Mucosa of stomach (tissue), 1 donor: ENCODE results near the gene EPHB1.

Source experiments
- H3K27me3 ChIP-seq: one replicate; pipeline ENCODE4 v1.7.0; 2013; ENCODE audit warnings: mild to moderate bottlenecking, low read length; ENCODE audit not compliant: control insufficient read depth, insufficient read depth
- H3K36me3 ChIP-seq: one replicate; pipeline ENCODE4 v1.7.0; 2013; ENCODE audit warnings: low read length; ENCODE audit not compliant: control insufficient read depth, insufficient read depth
- H3K4me1 ChIP-seq: one replicate; pipeline ENCODE4 v1.7.0; 2013; ENCODE audit warnings: mild to moderate bottlenecking, low read length; ENCODE audit not compliant: control insufficient read depth, insufficient read depth
- H3K4me3 ChIP-seq: one replicate; pipeline ENCODE4 v1.7.0; 2013; ENCODE audit warnings: low read length
- H3K9ac ChIP-seq: one replicate; pipeline ENCODE4 v1.7.0; 2013; ENCODE audit warnings: mild to moderate bottlenecking, low read length, moderate library complexity
- H3K9me3 ChIP-seq: one replicate; pipeline ENCODE4 v1.7.0; 2013; ENCODE audit warnings: mild to moderate bottlenecking, low read length, moderate library complexity; ENCODE audit not compliant: control insufficient read depth
- donor health status: Pancreatic carcinoma.

EPHB1 gene

GRCh38 chr3:135131290-135131689 lies 336.2 kb downstream of the EPHB1 start:
- H3K4me3 ChIP-seq, result no peak overlapping the region
- no peaks in the 10 kb centered on the region for H3K36me3 ChIP-seq
- H3K4me1 ChIP-seq, result no peaks in the 10 kb centered on the region
- no peaks in the 10 kb centered on the region for H3K27me3 ChIP-seq
- H3K9me3 ChIP-seq, result no peaks in the 10 kb centered on the region
- H3K9ac ChIP-seq, result no peak overlapping the region

DNA sequence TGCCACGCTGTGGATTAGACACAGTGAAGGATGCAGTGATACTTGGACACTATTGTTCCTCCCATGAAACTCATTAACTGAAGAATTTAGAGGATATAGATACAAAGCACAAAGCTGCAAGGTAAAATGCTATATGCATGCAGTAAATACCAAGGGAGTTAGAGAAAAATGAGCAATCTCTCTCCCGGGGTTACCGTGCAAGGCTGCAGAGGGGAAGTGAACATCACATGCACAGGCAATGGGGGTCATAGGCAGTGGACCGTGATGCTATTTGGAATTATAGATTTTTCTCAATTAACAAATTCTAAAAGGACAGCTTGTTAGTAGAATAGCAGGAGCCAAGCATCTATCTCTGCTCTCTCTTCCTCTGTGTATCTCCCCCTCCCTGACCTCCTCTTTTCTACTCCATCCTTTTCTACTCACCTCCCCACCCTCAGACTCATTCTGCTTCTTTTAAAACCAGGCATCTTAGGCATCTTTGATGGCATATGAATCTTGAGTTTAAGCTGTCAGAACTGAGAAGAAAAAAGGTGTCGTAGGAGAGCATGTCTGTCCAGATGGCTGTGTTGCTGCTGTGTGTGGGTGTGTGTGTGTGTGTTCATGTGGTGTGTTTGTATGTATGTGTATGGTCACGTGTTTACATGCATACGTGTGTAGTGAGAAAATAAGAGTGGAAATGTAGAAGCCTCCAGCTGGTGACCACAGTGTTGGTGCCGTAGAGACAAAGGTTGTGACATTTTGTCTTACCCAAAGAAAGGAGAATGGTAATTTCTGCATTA lies 339.0 kb downstream of the EPHB1 start:
- Histone ChIP-seq H3K4me1 (no peaks in the 10 kb centered on the region), H3K4me3 (no peak overlapping the region), H3K27me3 (no peaks in the 10 kb centered on the region), H3K9ac (no peak overlapping the region), H3K36me3 (no peaks in the 10 kb centered on the region), H3K9me3 (no peaks in the 10 kb centered on the region)

DNA sequence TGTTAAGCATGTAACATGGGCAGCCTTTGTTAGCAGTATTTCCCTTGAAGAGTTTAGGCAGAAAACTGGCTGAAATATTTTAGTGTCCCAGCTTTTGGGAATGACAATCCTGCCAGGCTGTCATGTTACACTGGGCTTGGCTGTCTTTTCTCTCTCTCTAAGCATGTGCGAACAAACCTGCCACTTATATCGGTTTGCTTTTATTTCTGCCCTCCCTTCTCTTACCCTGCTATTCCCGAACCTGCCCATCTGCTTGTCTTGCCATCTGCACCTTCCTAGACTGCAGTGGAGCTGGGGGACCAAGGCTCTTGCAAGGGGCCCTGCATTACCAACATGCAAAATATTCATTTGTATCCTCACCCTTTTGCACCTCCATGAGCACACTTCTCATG lies 339.6 kb downstream of the EPHB1 start:
- H3K4me1 ChIP-seq, result no peaks in the 10 kb centered on the region
- H3K36me3 ChIP-seq, result no peaks in the 10 kb centered on the region
- H3K9ac ChIP-seq, result no peak overlapping the region
- H3K4me3 ChIP-seq, result no peak overlapping the region
- no peaks in the 10 kb centered on the region for H3K27me3 ChIP-seq
- no peaks in the 10 kb centered on the region for H3K9me3 ChIP-seq

DNA sequence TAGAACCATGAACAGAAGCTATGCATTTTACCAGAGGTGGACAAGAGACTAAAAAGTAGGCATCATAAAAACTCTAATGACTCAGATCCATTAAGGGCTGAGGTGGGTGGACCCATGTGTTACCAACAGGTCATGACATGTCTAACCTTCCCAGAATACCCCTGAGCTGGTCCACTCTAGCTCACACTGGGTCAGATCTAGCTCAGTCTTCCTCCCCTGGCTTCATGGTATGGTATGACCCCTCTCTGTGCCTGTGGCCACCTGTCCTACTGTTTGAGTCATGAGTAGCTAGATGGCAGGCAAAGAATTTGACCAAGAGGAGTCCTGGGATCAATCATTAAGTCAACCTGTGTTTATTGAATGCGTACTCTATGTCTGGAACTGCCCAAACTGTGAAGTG lies 340.4 kb downstream of the EPHB1 start:
- Histone ChIP-seq H3K4me3 (no peak overlapping the region), H3K9me3 (no peaks in the 10 kb centered on the region), H3K36me3 (no peaks in the 10 kb centered on the region), H3K9ac (no peak overlapping the region), H3K4me1 (no peaks in the 10 kb centered on the region), H3K27me3 (no peaks in the 10 kb centered on the region)

- Histone ChIP-seq H3K36me3 (no peaks in the 10 kb centered on the region), H3K9me3 (no peaks in the 10 kb centered on the region), H3K9ac (no peak overlapping the region), H3K4me3 (no peak overlapping the region), H3K4me1 (no peaks in the 10 kb centered on the region), H3K27me3 (no peaks in the 10 kb centered on the region)
Measured at GRCh38 chr3:135136361-135137100, 341.5 kb downstream of the EPHB1 start.

DNA sequence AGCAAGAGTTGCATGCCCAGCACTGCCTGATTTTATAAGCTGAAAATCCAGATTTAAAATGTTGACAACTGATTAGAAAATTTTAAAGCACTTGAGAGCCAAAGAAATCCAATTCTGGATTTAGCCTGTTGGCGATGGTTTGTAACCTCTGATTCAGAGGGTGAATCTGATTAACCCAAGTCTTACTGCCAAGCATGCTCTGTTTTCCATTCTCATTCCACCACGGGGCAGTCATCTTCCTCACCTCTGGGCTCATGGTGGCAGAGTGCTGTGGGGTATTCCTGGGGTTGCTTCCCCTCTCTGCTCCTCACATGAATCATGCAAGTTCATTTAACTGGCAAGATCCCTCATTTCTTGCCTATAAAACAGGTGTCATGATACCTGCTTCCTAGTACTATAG lies 342.2 kb downstream of the EPHB1 start:
- H3K9me3 ChIP-seq, result no peaks in the 10 kb centered on the region
- no peak overlapping the region for H3K4me3 ChIP-seq
- H3K4me1 ChIP-seq, result no peaks in the 10 kb centered on the region
- H3K27me3 ChIP-seq, result no peaks in the 10 kb centered on the region
- no peak overlapping the region for H3K9ac ChIP-seq
- no peaks in the 10 kb centered on the region for H3K36me3 ChIP-seq

DNA sequence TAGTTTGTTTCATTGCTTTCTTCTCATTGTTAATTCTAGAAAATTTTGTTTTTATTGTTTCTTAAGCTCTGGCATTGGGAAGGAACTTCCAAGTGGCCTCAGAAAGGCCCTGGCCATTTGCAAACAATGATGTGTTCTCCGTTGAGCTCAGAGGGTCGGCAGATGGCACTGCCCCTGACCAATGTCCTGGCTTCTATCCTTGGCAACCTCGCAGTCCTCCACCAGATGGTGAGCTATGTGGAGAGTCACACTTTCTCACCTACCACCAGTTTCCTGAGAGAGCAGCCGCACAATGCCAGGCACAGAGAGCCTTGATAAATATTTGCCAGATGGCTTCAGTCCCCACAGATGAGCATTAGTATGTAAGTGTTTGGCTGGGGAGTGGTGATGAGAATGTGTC lies 343.7 kb downstream of the EPHB1 start:
- Histone ChIP-seq H3K4me1 (no peaks in the 10 kb centered on the region), H3K9ac (no peak overlapping the region), H3K4me3 (no peak overlapping the region), H3K27me3 (no peaks in the 10 kb centered on the region), H3K36me3 (no peaks in the 10 kb centered on the region), H3K9me3 (no peaks in the 10 kb centered on the region)

GRCh38 chr3:135140591-135140990 lies 345.5 kb downstream of the EPHB1 start:
- Histone ChIP-seq H3K27me3 (no peaks in the 10 kb centered on the region), H3K9me3 (no peaks in the 10 kb centered on the region), H3K36me3 (no peaks in the 10 kb centered on the region), H3K9ac (no peak overlapping the region), H3K4me3 (no peak overlapping the region), H3K4me1 (no peaks in the 10 kb centered on the region)

DNA sequence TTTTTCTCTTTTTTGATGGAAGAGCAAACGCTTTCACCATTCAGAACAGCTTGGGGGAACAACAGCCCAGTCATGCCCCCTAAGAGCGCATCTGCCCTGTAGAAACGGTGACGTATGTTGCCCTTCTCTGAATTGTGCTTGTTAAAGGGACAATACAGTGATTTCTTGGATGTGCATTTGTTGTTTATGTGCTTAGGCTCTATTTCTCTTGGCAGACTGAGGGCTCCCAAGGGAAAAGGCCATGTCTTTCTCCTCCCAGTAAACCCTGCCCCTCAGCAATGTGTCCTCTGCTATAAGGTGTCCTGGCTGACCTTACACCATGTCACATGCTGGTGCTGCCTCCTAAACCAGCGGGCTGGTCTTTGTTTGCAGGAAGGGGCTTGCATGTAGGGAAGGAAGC lies 346.1 kb downstream of the EPHB1 start:
- Histone ChIP-seq H3K9ac (no peak overlapping the region), H3K9me3 (no peaks in the 10 kb centered on the region), H3K4me3 (no peak overlapping the region), H3K27me3 (no peaks in the 10 kb centered on the region), H3K4me1 (no peaks in the 10 kb centered on the region), H3K36me3 (no peaks in the 10 kb centered on the region)

- Histone ChIP-seq H3K27me3 (no peaks in the 10 kb centered on the region), H3K9ac (no peak overlapping the region), H3K36me3 (no peaks in the 10 kb centered on the region), H3K9me3 (no peaks in the 10 kb centered on the region), H3K4me3 (no peak overlapping the region), H3K4me1 (no peaks in the 10 kb centered on the region)
Measured at GRCh38 chr3:135141672-135142071, 346.6 kb downstream of the EPHB1 start.

DNA sequence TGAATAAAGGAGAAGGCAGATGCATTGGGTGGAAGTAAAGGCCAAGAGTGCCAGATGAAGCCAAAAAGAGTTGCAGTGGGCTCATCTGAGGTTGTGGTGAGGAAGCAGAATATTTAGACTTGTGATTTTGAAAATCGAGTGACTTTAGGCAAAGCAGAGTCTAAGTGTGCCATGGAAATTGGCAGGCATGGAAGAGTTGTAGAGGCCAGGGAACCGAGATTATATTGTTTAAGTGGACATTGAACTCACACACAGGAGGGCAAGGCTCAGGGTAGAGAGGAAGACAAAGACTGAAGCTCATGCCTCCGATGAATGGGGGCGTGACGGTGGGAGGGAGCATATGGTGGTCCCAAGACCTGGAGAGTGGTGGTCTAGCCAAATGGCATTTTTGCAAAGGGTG lies 347.5 kb downstream of the EPHB1 start:
- H3K36me3 ChIP-seq, result no peaks in the 10 kb centered on the region
- H3K9me3 ChIP-seq, result no peaks in the 10 kb centered on the region
- H3K4me3 ChIP-seq, result no peak overlapping the region
- H3K4me1 ChIP-seq, result no peaks in the 10 kb centered on the region
- H3K27me3 ChIP-seq, result no peaks in the 10 kb centered on the region
- H3K9ac ChIP-seq, result no peak overlapping the region

DNA sequence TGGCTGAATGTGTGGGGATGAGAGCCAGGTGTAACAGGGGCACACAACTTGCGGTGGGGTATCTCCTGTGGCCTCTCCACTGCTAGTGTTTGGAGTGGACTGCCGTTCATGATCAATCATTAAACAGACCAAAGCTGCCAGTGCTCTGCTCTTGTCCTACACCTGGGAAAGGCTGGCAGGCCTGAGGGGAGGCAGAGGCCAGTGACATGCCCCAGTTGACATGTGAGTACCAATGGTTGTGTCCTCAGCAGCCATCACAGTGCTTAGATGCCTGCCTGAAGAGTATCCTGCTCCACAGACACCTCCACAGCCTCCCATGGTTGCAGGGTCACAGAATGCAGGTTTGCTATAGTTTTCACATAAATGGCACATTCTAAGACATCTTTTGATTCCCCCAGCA lies 348.4 kb downstream of the EPHB1 start:
- no peaks in the 10 kb centered on the region for H3K27me3 ChIP-seq
- H3K4me1 ChIP-seq, result no peaks in the 10 kb centered on the region
- H3K36me3 ChIP-seq, result no peaks in the 10 kb centered on the region
- H3K9me3 ChIP-seq, result no peaks in the 10 kb centered on the region
- no peak overlapping the region for H3K9ac ChIP-seq
- no peak overlapping the region for H3K4me3 ChIP-seq
